ENCODE results near the gene ADK. TPM values are rescaled to one million over a fixed set of nuclear protein-coding genes. Genes with fewer than 3 reads are reported as not detected.

Gene ADK
- total and polyA plus RNA-seq, 2 experiments from 2014 or later = 39.9 to 53.0 TPM

GRCh38 chr10:74502963-74503608, 352.1 kb downstream of the ADK start:
- Histone ChIP-seq H4K20me1 (replicated peaks; ENCODE audit: insufficient read depth) (no peaks in the 10 kb centered on the region), H3K4me1 (ENCODE audit: insufficient read depth) (no peaks in the 10 kb centered on the region), H3F3A (replicated peaks; ENCODE audit: low read depth) (no peaks in the 10 kb centered on the region), H3K4me3 (no peak overlapping the region), H2AFZ (no peak overlapping the region), H3K36me3 (ENCODE audit: insufficient read depth) (no peaks in the 10 kb centered on the region), H3K9me2 (ENCODE audit: insufficient read depth) (no peaks in the 10 kb centered on the region), H3K4me2 (no peak overlapping the region), H3K79me2 (replicated peaks; ENCODE audit: insufficient read depth) (no peaks in the 10 kb centered on the region), H3K27me3 (ENCODE audit: insufficient read depth) (no peaks in the 10 kb centered on the region), H3K27ac (ENCODE audit: low read depth) (no peak overlapping the region)
- no peaks in the 10 kb centered on the region for H3K9me3 Mint-ChIP-seq
- ATAC-seq = no peak
- H3K4me3 Mint-ChIP-seq = no peak overlapping the region
- H3K4me1 Mint-ChIP-seq = no peaks in the 10 kb centered on the region
- no peaks in the 10 kb centered on the region for H3K27me3 Mint-ChIP-seq (ENCODE audit: insufficient read depth, low read depth, poor library complexity)
- TF ChIP-seq POLR2AphosphoS5 (IDR thresholded peaks at IDR 0.05; ENCODE audit: low read depth) (no peak), STAT1 (IDR thresholded peaks at IDR 0.05; ENCODE audit: unreplicated experiment) (no peak), ZNF331 (CRISPR knock-in tag; IDR thresholded peaks at IDR 0.05; ENCODE audit: low read depth) (no peak), REST (IDR thresholded peaks at IDR 0.05; ENCODE audit: unreplicated experiment) (no peak), ETS1 (IDR thresholded peaks at IDR 0.05) (no peak), NANOG (IDR thresholded peaks at IDR 0.05; ENCODE audit: borderline replicate concordance) (no peak), EZH2phosphoT487 (IDR thresholded peaks at IDR 0.05; ENCODE audit: unreplicated experiment) (no peak), CREB1 (CRISPR knock-in tag; IDR thresholded peaks at IDR 0.05; ENCODE audit: low read depth) (no peak), CTCF (conservative IDR thresholded peaks at IDR 0.05; ENCODE audit: low read depth in 2 of 2) (no peak), EZH2 (IDR thresholded peaks at IDR 0.05; ENCODE audit: low read depth, unreplicated experiment) (no peak), JUNB (IDR thresholded peaks at IDR 0.05; ENCODE audit: unreplicated experiment) (no peak), ZNF114 (CRISPR knock-in tag; IDR thresholded peaks at IDR 0.05) (no peak), ZNF462 (CRISPR knock-in tag; IDR thresholded peaks at IDR 0.05) (no peak)
- H3K36me3 Mint-ChIP-seq (ENCODE audit: low read depth) = no peaks in the 10 kb centered on the region
- no peak overlapping the region for H3K27ac Mint-ChIP-seq
- no peak for DNase-seq (ENCODE audit: low spot score)
